Suprapubic skin (tissue), 4 donors: Measurements from ENCODE around the gene GGA1.

Experiments
- POLR2A ChIP-seq, 2 donors: fragments of 450-650 bp; IDR thresholded peaks; one replicate each; pipeline ENCODE4 v1.6.1; 2017; ENCODE audit warnings: antibody characterized with exemption in 2 of 2, mild to moderate bottlenecking in 2 of 2, moderate library complexity in 2 of 2
- POLR2AphosphoS5 ChIP-seq, 3 donors: sonication (generic); formaldehyde crosslinking; IDR thresholded peaks; one replicate each; pipeline ENCODE4 v1.6.1; 2017; ENCODE audit warnings: antibody characterized with exemption in 3 of 3
- TF ChIP-seq, protein P1 (sequence below), 2 donors: fragments of 200-600 bp in 1 of 2; fragments of 450-650 bp in 1 of 2; sonication (generic) in 1 of 2; IDR thresholded peaks; one replicate each; pipeline ENCODE4 v1.5.1; 2016 to 2019; ENCODE audit warnings: antibody characterized with exemption in 2 of 2, mild to moderate bottlenecking in 1 of 2, moderate library complexity in 1 of 2

DNA sequence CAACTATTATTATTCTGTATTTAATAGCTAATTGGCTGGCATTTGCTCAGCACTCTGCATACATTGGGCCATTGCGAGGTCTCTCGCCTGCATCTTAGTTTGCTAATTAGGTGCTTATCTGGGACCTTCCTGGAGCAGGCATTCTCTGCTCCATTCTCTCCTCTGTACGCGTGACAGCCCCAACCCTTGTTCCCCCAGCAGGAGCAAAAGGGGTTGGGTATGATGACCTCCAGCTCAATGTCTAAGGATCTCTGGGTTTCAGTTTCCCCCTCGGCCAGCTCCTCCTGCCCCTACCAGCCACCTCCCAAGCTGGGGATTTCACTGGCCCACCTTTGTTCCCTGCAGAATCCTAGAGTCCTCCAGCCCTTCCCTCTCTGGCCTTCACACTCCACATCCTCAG lies 19.0 kb upstream of the GGA1 start:
- TF ChIP-seq, protein P1, sequence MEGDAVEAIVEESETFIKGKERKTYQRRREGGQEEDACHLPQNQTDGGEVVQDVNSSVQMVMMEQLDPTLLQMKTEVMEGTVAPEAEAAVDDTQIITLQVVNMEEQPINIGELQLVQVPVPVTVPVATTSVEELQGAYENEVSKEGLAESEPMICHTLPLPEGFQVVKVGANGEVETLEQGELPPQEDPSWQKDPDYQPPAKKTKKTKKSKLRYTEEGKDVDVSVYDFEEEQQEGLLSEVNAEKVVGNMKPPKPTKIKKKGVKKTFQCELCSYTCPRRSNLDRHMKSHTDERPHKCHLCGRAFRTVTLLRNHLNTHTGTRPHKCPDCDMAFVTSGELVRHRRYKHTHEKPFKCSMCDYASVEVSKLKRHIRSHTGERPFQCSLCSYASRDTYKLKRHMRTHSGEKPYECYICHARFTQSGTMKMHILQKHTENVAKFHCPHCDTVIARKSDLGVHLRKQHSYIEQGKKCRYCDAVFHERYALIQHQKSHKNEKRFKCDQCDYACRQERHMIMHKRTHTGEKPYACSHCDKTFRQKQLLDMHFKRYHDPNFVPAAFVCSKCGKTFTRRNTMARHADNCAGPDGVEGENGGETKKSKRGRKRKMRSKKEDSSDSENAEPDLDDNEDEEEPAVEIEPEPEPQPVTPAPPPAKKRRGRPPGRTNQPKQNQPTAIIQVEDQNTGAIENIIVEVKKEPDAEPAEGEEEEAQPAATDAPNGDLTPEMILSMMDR (IDR thresholded peaks at IDR 0.05), result no peak
- TF ChIP-seq POLR2A (IDR thresholded peaks at IDR 0.05) (no peak), POLR2AphosphoS5 (IDR thresholded peaks at IDR 0.05) (no peak)
